IMR-90 (cell line): ENCODE measurements around the gene MAGI2. TPM values are rescaled to one million over a fixed set of nuclear protein-coding genes. Genes with fewer than 3 reads are reported as not detected.

Experiments used
- ATAC-seq: fragments of 200-7000 bp; cut with Tn5 transposase; 2 replicates; pipeline ENCODE4 v1.9.1; 2020; ENCODE audit warnings: low read depth, mild to moderate bottlenecking, moderate library complexity
- BruUV-seq: library from RNA; stranded (reverse); fragments of 400-500 nt; replicated peaks from 2 replicates; lab custom pipeline; 2021; lab: Mats Ljungman, UMichigan
- CTCF ChIA-PET: fragments of 300-600 bp; formaldehyde crosslinking; extraction: SDS; loops from one replicate; lab custom pipeline; 2021; ENCODE audit warnings: antibody characterized with exemption; lab: Yijun Ruan, JAX
- POLR2A ChIA-PET: fragments of 300-600 bp; sonication (Branson Sonifier 250); formaldehyde crosslinking; loops from one replicate; lab custom pipeline; 2022; ENCODE audit warnings: antibody characterized with exemption; ENCODE audit not compliant: unreplicated experiment; lab: Charles Lee
- DNase-seq: peaks from one replicate; pipeline ENCODE4 v3.0.0; 2013
- H2AFZ ChIP-seq: replicated peaks from 2 replicates; pipeline ENCODE3; 2013; ENCODE audit warnings: low read length, mild to moderate bottlenecking; ENCODE audit not compliant: poor library complexity
- H2AK5ac ChIP-seq: 2 replicates; pipeline ENCODE4 v1.6.1; 2013; ENCODE audit warnings: low read depth, low read length, inconsistent platforms
- H2AK9ac ChIP-seq: replicated peaks from 2 replicates; pipeline ENCODE3; 2013; ENCODE audit warnings: mild to moderate bottlenecking, low read depth, low read length, moderate library complexity; ENCODE audit not compliant: poor library complexity
- H2BK120ac ChIP-seq: 2 replicates; pipeline ENCODE4 v1.6.1; 2013; ENCODE audit warnings: low read depth, low read length, inconsistent platforms
- H2BK15ac ChIP-seq: 3 replicates; pipeline ENCODE4 v1.6.1; 2013; ENCODE audit warnings: low read depth, low read length, inconsistent platforms
- H2BK20ac ChIP-seq: 2 replicates; pipeline ENCODE4 v1.6.1; 2013; ENCODE audit warnings: low read depth, mild to moderate bottlenecking, inconsistent platforms, low read length, moderate library complexity
- H2BK5ac ChIP-seq: 2 replicates; pipeline ENCODE4 v1.6.1; 2013; ENCODE audit warnings: mild to moderate bottlenecking, low read depth, low read length, inconsistent platforms; ENCODE audit not compliant: poor library complexity, severe bottlenecking
- H3K14ac ChIP-seq: replicated peaks from 2 replicates; pipeline ENCODE4 v1.6.1; 2013; ENCODE audit warnings: low read depth, low read length, inconsistent platforms
- H3K18ac ChIP-seq: 2 replicates; pipeline ENCODE4 v1.6.1; 2013; ENCODE audit warnings: low read depth, low read length, control low read depth
- H3K23ac ChIP-seq: 2 replicates; pipeline ENCODE4 v1.6.1; 2013; ENCODE audit warnings: low read depth, low read length, inconsistent platforms
- H3K27ac ChIP-seq: 2 replicates; pipeline ENCODE4 v1.5.1; 2013; ENCODE audit warnings: mild to moderate bottlenecking, control low read depth, low read length; ENCODE audit not compliant: insufficient read depth
- H3K27me3 ChIP-seq: 2 replicates; pipeline ENCODE4 v1.6.1; 2013; ENCODE audit warnings: low read length; ENCODE audit not compliant: control insufficient read depth, insufficient read depth
- H3K36me3 ChIP-seq: 2 replicates; pipeline ENCODE4 v1.6.1; 2013; ENCODE audit warnings: low read length, mixed read lengths; ENCODE audit not compliant: control insufficient read depth, insufficient read depth
- H3K4ac ChIP-seq: 2 replicates; pipeline ENCODE4 v1.6.1; 2013; ENCODE audit warnings: low read depth, low read length, inconsistent platforms
- H3K4me1 ChIP-seq: 2 replicates; pipeline ENCODE4 v1.6.1; 2013; ENCODE audit warnings: low read length, mixed read lengths; ENCODE audit not compliant: control insufficient read depth, insufficient read depth
- H3K4me2 ChIP-seq: 2 replicates; pipeline ENCODE4 v1.6.1; 2013; ENCODE audit warnings: low read depth, mild to moderate bottlenecking, control low read depth, low read length, moderate library complexity
- H3K4me3 ChIP-seq: 2 replicates; pipeline ENCODE4 v1.5.1; 2013; ENCODE audit warnings: low read depth, mild to moderate bottlenecking, control low read depth, low read length, moderate library complexity; ENCODE audit not compliant: insufficient read depth
- H3K56ac ChIP-seq: 2 replicates; pipeline ENCODE4 v1.6.1; 2013; ENCODE audit warnings: low read length, inconsistent platforms; ENCODE audit not compliant: insufficient read depth; ENCODE audit errors: extremely low read depth
- H3K79me1 ChIP-seq, 2 experiments: 2 replicates each; pipeline ENCODE4 v1.6.1; 2013; ENCODE audit warnings: low read length in 2 of 2, inconsistent platforms in 1 of 2, low read depth in 1 of 2
- H3K9ac ChIP-seq: 2 replicates; pipeline ENCODE4 v1.6.1; 2013; ENCODE audit warnings: low read depth, low read length, control low read depth
- H3K9me1 ChIP-seq: 2 replicates; pipeline ENCODE4 v1.6.1; 2013; ENCODE audit warnings: low read length, inconsistent platforms; ENCODE audit not compliant: insufficient read depth
- H3K9me3 ChIP-seq: 2 replicates; pipeline ENCODE4 v1.6.1; 2013; ENCODE audit warnings: low read length; ENCODE audit not compliant: control insufficient read depth, insufficient read depth
- H4K20me1 ChIP-seq: 2 replicates; pipeline ENCODE4 v1.6.1; 2013; ENCODE audit warnings: low read length, inconsistent platforms; ENCODE audit not compliant: insufficient read depth
- H4K5ac ChIP-seq: 2 replicates; pipeline ENCODE4 v1.6.1; 2013; ENCODE audit warnings: mild to moderate bottlenecking, low read depth, low read length, control low read depth
- H4K8ac ChIP-seq, 2 experiments: 2 replicates each; pipeline ENCODE4 v1.6.1; 2013; ENCODE audit warnings: low read depth in 2 of 2, low read length in 2 of 2, control low read depth in 1 of 2, inconsistent platforms in 1 of 2
- H4K91ac ChIP-seq: 2 replicates; pipeline ENCODE4 v1.6.1; 2013; ENCODE audit warnings: low read depth, low read length, inconsistent platforms; ENCODE audit not compliant: insufficient read depth
- BHLHE40 ChIP-seq: fragments of 150-350 bp; IDR thresholded peaks from 2 replicates; pipeline ENCODE4 v1.6.1; 2016; ENCODE audit warnings: mild to moderate bottlenecking, low read depth, low read length
- CEBPB ChIP-seq: IDR thresholded peaks from 2 replicates; pipeline ENCODE4 v1.6.1; 2012; ENCODE audit warnings: low read depth, low read length, improper control_type of control experiment
- MXI1 ChIP-seq: IDR thresholded peaks from 2 replicates; pipeline ENCODE4 v1.6.1; 2012; ENCODE audit warnings: low read depth, mild to moderate bottlenecking, low read length, moderate library complexity, borderline replicate concordance
- WGBS, 2 experiments: methylation state at CpG; one replicate each; pipeline versions ENCODE4 v1.1.5 to v1.1.7; 2013; ENCODE audit warnings: missing lambda C conversion rate in 2 of 2; ENCODE audit not compliant: insufficient read length in 1 of 2; ENCODE audit errors: extremely low coverage in 2 of 2; 5-methylcytosine and 5-hydroxymethylcytosine counted together
- dilution Hi-C: fragments of 300-500 bp; cut with HindIII; formaldehyde crosslinking; loops from one replicate; pipeline ENCODE4 v1.14.3; 2018; ENCODE audit warnings: low sequenced_read_pairs; ENCODE audit not compliant: unreplicated experiment
- in situ Hi-C: fragments of 300-500 bp; cut with MboI; formaldehyde crosslinking; loops from 3 replicates; pipeline ENCODE4 v1.14.3; 2019; ENCODE audit warnings: low sequenced_read_pairs, inconsistent platforms, mixed read lengths
- intact Hi-C: fragments of 100-400 bp; cut with micrococcal nuclease; formaldehyde crosslinking; loops from 2 replicates; pipeline ENCODE4 v1.10.0; 2022
- polyA plus RNA-seq, 3 experiments: library from polyadenylated mRNA; depleted of rRNA; stranded (reverse); fragments of >200 nt; gene quantifications; 2 replicates each; pipeline ENCODE4 v1.2.3, GENCODE V29; 2012; ENCODE audit warnings: low replicate concordance in 1 of 3
- total RNA-seq: library from RNA; depleted of rRNA; stranded (reverse); fragments of >200 nt; gene quantifications from 2 replicates; pipeline ENCODE4 v1.2.3, GENCODE V29; 2012
- TF ChIP-seq, protein P1 (sequence below): fragments of 150-350 bp; IDR thresholded peaks from 2 replicates; pipeline ENCODE4 v1.6.1; 2016; ENCODE audit warnings: low read depth, mild to moderate bottlenecking, low read length, moderate library complexity, borderline replicate concordance

The MAGI2 gene
- total and polyA plus RNA-seq, 2 of the 4 experiments (the other 2 are of a cell fraction): 2.5 to 17.9 TPM

GRCh38 chr7:78350391-78350790 lies 1103.1 kb downstream of the MAGI2 start:
- Histone ChIP-seq H3K18ac (no peak overlapping the region), H3K4me1 (no peaks in the 10 kb centered on the region; the same call in 1 of the 2 replicates), H3K56ac (no peak overlapping the region), H3K4me2 (no peak overlapping the region), H4K91ac (no peak overlapping the region), H2BK15ac (no peak overlapping the region), H3K27me3 (no peaks in the 10 kb centered on the region), H2AK9ac (no peak overlapping the region), H3K23ac (no peak overlapping the region), H3K9ac (no peak overlapping the region), H4K20me1 (no peaks in the 10 kb centered on the region), H4K8ac (no peak overlapping the region), H2BK20ac (no peak overlapping the region), H3K9me1 (no peaks in the 10 kb centered on the region), H3K36me3 (no peaks in the 10 kb centered on the region), H3K79me1 (no peaks in the 10 kb centered on the region), H3K4me3 (no peak overlapping the region), H2AFZ (no peak overlapping the region), H3K14ac (no peak overlapping the region), H2BK5ac (no peak overlapping the region), H2AK5ac (no peak overlapping the region), H3K9me3 (no peaks in the 10 kb centered on the region), H2BK120ac (no peak overlapping the region), H4K5ac (no peak overlapping the region), H3K4ac (no peak overlapping the region), H3K27ac (no peak overlapping the region)
- ATAC-seq: no peak
- ChIA-PET POLR2A (no interaction called here), CTCF (interaction anchor here (1.2 kb wide), 1 partner anchor 10 kb away, joined by 3 read pairs; no protein-coding TSS in a partner anchor)
- in situ Hi-C loops (no loop called here), intact Hi-C loops (no loop called here), dilution Hi-C loops (no loop called here)
- WGBS, 2 experiments: 60% methylated on average over 1 of the region's 1 CpG; no CpG with 5 or more reads in 1 of the 2 experiments
- DNase-seq: no peak
- BruUV-seq: no TSS peak
- TF ChIP-seq, protein P1, sequence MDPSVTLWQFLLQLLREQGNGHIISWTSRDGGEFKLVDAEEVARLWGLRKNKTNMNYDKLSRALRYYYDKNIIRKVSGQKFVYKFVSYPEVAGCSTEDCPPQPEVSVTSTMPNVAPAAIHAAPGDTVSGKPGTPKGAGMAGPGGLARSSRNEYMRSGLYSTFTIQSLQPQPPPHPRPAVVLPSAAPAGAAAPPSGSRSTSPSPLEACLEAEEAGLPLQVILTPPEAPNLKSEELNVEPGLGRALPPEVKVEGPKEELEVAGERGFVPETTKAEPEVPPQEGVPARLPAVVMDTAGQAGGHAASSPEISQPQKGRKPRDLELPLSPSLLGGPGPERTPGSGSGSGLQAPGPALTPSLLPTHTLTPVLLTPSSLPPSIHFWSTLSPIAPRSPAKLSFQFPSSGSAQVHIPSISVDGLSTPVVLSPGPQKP: no peak
- no peak for TF ChIP-seq MXI1
- no peak for TF ChIP-seq CEBPB
- no peak for TF ChIP-seq BHLHE40
